Activated CD4-positive, alpha-beta T cell treated with anti-CD3 and anti-CD28 coated beads for 4 hours (primary cell): ENCODE measurements around the gene SPTAN1.
"Not testable (repeated sequence)": the region's sequence is repeated elsewhere in the genome, so short reads cannot be mapped to it uniquely, and the experiment has no call there.

ENCODE experiments used
- DNase-seq, 2 donors: peaks; one replicate each; pipeline ENCODE4 v3.0.0-alpha.2; 2020

Gene SPTAN1

DNA sequence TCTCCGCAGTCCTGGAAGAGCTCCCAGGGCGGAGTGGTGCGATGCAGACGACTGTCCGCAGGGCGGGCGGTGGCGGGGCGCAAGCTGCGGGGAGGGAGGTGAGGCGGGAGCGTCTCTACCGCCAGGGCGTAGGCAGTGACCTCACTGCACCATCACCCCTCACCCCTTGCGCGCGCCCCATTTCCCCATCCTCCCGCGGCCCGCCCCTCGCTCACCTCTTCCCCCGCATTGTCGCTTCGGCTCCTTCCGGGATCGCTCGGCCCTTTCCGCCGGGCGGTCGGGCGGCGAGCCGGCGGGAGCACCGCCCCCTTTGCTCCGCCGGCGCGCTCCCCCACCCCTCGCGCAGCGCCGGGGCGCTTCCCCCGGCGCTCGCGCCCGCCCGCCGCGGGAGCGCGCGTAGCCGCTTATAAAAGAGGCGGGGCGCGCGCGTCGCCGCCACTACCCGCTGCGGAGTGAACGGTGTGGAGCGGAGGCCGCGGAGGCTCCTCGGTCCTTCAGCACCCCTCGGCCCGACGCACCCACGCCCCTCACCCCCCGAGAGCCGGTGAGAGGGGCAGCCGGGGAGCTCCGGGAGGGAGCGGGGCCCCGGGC is at the start of gene SPTAN1:
TSS of gene SPTAN1 (plus strand) at position 435 of the 591 bp plus-strand sequence. CDS start 14,154 bp downstream, outside the sequence.
- DNase-seq: peak; percentile 91 to 94

DNA sequence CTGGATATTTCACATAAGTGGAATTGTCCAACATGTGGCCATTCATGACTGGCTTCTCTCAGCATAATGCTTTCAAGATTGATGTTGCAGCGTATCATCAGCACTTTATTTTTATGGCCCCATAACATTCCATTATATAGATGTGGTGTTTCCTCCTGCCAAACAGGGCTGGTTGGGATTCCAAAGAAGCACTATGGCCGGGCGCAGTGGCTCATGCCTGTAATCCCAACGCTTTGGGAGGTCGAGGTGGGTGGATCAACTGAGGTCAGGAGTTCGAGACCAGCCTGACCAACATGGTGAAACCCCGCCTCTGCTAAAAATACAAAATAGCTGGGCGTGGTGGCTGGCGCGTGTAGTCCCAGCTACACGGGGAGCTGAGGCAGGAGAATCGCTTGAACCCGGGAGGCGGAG is 49.0 kb upstream of the SPTAN1 start:
- not testable (repeated sequence) for DNase-seq

DNA sequence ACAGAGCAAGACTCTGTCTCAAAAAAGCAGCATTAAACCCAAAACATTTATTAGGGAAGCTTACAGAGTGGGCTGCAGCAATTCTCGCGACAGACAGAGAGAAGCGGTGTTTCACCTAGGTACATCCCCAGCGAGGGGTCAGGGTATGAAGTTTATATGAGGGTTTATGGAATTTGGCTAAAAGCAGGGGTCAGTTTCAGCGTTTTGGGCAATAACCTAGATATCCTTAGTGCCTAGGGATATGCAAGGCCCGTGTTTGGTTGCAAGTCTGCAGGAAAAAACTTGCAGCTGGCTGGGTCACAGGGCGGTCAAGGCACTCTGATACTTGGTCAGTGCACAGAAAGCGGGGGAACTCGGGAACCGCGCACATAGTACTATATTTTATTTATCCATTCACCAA is 48.5 kb upstream of the SPTAN1 start:
- DNase-seq: no peak

DNA sequence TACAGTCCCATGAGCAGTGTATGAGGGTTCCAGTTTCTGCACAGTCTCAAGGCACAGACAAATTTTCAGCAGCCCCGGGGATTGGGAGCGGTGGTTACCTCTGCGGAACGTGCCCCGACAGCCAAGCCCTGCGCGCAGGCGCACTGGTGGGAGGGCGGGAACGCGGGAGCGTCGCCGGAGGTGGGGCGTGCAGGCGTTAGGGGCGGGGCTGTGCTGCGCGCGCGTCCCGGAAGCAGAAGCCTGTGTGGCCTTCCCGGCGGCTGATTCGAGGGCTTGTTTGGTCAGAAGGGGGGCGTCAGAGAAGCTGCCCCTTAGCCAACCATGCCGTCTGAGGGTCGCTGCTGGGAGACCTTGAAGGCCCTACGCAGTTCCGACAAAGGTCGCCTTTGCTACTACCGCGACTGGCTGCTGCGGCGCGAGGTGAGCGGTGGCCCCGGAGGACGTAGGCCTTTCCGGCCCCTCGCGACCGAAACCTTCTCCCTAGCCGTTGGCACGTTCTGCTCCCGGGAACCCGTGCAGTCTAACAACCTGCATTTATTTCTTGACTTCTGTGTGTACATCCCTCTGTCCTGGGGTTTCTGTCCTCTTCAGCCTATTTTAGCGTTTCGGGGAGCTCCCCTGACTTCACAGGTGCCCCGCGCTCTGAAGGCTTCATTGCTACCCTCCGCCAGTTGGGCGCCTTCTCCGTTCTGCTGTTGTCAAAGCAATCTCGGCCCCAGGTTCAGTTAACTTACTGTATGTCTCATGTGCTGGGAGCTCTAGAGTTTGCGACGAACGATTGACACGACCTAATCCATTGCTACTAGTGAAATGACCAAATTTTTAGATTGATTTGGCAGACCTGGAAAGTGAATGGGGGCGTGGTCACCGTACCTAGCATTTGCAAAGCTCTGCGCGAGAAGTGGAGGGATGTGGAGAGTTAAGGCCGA is 47.6 kb upstream of the SPTAN1 start, which contains the start of gene GLE1:
TSS of gene GLE1 (plus strand) at position 235 of the 929 bp plus-strand sequence. CDS start at position 322, 87 bp downstream.
- DNase-seq: peak; percentile 96

DNA sequence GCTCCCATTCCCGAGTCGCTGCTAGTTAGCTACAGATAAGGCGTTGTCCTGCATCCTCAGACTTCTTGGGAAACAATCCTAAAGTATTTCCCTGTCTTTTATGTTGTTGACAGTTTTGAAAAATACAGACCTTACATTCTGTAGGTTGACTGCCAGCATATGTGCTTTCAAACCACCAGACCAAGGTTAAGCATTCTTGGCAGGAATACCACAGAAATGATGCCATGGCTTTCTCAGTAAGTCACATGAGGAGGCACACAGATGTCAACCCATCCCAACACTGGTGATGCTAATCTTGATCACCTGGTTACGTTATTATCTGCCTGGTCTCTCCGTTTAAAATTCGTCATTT is 47.0 kb upstream of the SPTAN1 start:
- DNase-seq: no peak

DNA sequence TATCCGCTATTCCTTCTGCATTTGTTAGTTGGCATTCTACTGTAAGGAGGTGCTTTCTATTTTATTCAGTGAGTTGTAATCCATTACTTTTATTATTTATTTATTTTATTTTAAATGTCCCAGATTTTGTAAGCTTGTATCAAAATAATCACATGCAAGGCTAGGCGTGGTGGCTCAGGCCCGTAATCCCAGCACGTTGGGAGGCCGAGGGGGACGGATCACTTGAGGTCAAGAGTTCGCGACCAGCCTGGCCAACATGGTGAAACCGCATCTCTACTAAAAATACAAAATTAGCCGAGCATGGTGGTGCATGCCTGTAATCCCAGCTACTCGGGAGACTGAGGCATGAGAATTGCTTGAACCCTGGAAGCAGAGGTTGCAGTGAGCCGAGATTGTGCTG is 46.5 kb upstream of the SPTAN1 start:
- not testable (repeated sequence) for DNase-seq

DNA sequence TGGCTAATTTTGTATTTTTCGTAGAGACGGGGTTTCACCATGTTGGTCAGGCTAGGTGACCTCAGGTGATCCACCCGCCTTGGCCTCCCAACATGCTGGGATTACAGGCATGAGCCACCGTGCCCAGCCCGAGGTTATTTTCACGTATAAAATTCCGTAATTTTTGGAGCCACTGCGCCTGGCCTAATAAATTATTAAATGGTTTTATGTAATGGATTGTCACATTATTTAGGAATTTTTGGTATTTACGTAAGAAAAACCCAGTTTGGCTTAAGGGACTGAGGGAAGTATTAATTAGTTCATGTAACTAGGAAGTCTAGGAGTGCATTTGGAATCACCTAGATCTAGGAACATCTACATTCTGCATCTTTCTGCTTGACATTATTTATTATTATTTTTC is 39.6 kb upstream of the SPTAN1 start:
- no peak for DNase-seq

DNA sequence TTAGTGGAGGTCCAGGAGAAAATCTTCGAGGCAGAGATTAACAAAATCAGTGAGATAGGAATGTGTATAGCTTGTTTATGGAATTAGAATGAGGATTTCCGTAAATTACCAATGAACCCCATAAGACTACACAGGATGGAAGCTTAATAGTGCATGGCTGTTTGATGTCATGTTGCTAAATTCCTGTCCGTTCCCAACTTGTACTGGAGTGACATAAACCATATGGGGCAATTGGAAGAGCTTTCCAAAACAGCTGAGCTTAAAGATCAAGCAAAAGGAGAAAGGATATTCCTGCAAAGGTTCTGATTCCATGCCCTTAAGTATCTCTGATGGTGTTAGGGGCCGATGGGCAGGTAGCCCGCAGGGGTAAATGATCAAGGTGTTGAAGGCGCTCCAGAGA is 30.4 kb upstream of the SPTAN1 start:
- no peak for DNase-seq

DNA sequence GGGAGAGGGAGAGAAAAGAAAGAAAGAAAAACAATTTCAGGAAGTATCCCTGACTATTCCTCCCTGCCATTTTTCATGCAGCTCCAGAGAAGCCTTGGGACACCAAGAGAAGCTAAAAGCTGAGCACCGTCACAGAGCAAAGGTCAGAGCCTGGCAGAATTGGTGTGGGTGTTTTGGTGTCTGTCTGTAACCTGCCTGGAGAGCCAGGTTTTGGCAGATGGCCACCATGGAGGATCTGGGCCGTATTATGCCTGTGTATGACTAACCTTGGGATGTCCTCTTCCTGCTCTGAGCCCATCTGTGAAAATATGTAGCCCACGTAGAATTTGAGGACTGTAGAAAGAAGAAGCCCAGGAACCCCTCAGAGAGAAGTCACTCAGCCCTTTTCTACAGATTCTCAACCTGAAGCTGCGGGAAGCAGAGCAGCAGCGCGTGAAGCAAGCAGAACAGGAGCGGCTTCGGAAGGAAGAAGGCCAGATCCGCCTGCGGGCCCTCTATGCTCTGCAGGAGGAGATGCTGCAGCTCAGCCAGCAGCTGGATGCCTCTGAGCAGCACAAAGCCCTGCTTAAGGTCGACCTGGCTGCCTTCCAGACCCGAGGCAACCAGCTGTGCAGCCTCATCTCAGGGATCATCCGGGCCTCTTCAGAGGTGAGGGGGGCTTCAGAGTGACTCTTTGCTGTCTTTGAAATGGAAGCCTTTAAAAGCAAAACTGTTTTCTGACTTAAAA is 29.0 kb upstream of the SPTAN1 start:
- DNase-seq: no peak

DNA sequence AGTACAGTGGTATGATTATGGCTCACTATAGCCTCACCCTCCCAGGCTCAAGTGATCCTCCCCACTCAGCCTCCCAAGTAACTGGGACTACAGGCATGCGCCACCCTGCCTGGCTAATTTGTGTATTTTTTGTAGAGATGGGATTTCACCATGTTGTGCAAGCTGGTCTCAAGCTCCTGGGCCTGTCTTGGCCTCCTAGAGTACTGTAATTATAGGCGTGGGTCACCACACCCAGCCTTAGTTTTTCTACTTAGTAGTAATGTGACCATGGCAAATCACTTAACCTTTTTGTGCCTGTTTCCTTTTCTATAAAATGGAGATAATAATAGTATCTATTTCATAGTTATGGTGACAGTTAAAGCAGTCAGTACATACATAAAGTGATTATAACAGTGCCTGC is 25.7 kb upstream of the SPTAN1 start:
- DNase-seq: no peak

DNA sequence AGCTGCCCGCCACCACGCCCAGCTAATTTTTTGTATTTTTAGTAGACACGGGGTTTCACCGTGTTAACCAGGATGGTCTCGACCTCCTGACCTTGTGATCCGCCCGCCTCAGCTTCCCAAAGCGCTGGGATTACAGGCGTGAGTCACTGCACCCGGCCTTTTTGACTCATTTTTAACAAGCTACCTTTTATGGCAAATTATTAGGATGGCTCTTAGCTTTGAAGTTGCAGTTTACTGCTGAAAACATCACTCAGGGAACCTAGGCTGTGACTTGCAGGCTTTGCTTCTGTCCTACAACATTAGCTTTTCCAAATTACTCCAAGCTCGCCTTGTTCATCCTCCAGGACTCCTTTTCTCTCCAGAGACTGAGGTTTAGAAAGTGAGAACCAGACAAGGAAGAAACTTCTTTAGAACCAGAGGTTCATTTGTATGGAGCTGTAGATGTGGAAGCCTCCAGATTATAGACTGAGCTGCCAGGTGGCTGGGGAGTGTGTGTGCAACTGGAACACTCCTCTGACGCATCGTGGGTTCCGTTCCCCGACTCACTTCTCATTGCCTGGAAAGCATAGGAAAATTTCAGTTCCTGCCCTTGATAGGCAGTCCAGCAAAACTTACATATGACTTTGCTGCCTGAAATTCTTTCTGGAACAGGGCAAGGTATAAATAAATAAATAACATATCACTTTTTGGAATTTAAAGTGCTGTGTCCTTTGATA is 23.8 kb upstream of the SPTAN1 start:
- no peak for DNase-seq

DNA sequence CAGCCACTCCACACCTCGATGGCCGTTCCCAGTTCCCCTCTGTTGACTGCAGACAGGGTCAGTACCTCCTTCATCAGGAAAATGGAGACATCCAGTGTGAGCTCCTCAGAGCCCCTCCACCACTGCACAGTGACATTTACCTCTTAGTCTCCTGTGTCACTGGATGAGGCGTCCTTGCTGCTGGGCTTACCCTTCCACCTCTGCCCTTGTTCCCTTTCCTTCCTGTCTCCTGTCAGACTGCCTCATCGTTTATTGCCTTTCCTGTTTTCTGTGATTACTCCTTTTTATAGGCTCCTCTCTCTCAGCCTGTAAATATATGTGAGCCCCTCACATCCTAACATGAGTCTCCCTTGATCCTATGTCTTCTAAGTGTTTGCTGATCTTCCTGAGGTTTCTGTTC is 23.2 kb upstream of the SPTAN1 start:
- DNase-seq: no peak

DNA sequence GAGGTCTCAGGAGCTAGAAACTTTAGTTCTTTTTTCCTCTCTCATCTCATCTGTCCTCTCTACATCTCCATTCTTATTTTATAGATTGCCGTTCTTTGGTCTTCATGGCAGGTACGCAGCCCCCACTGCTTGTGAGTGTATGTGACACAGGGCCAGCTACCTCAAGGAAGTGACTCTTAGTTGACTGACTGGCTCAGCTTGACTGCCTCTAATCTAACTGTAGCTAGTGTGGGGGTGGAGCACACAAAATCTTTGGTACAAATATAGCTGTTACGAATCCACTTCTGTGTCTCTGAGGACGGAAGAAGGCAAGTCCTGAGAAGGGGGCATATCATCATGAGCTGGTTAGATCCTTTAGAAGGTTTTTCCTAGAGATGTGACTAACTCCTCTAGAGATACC is 19.8 kb upstream of the SPTAN1 start:
- no peak for DNase-seq

DNA sequence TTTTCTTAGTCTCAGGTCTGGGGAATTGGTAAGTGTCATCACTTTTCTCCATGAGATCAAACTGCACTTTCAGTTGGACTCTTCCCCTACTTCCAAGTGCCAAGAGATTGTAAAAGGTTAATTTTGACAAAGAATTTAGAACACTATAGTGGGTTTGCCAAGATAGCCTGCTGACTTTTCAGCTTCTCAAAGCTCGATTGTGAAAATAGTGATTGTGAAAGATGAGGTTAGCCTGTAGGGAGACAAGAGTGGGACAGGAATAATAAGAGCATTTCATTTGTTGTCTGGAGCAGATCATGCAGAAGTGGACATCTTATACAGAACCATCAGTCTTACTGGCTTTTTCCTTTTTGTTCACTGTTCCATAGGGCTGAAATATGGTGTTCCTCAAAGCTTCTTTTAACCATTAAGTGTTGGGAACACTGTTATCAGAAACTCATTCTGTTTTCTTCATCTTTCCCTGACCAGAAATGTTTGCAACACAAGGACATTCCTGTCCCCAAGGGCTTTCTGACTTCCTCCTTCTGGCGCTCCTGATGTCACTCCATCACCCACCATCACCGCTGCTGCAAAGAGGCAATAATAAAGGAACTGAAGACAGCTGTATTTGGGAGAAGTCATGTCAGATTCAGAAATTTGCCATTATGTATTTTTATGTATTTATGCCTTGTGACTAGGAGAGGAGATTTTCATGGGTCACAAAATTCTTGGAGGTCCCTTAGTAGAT is 11.6 kb upstream of the SPTAN1 start:
- DNase-seq: no peak

DNA sequence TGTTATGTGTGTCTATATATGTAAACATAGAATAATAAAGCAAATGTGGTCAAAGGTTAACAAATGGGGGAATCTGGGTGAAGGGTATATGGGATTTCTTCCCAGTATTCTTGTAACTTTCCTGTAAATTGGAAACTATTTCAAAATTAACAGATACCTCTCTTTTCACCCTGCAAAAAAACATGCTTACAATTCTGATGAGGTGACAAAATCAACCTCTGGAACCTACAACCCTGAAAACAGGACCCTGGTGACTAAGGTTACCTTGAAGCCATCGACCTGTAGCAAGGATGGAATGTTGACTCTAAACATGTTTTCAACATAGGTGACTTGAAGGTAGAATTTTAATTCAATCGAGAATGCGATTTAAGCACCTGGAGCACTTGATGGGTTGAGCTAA is 5.9 kb upstream of the SPTAN1 start:
- DNase-seq: no peak

DNA sequence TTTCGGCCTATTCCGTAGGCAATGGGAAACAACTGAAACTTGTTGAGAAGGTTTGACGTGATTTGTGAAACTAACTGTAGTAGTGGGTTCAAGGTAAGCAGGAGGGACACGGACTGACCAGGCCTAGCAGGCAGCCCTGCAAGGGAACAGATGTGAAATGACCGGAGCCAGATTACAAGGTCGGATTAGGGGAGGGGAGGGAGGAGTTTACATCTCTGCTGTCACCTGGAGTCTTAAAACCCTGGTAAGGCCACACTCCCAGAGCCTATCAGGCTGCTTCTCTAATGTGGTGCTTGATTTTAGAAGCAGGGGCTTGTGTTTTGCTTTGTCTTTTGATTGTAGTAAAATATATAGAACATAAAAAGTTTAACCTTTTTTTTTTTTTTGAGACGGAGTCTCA is 3.5 kb upstream of the SPTAN1 start:
- DNase-seq: no peak

DNA sequence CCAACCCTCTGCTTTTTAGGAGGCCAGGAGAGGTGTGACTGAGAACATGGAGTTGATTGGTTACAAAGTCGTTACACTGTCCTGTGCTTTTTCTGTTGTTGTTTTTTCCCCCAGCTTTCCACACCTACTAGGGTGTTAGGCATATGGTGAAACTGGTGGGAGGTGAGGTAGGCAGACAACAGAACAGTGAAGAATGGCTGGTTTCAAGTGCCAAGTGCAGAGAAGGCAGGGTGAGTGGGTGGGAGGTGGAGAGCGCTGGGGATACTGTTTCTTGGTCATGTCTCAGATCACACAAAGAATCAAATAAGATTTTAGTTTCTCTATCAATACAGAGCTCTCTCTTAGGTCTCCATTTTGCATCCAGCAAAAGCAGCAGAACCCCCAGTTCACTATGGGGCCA is 2.2 kb upstream of the SPTAN1 start:
- DNase-seq: peak; percentile 14 to 34

DNA sequence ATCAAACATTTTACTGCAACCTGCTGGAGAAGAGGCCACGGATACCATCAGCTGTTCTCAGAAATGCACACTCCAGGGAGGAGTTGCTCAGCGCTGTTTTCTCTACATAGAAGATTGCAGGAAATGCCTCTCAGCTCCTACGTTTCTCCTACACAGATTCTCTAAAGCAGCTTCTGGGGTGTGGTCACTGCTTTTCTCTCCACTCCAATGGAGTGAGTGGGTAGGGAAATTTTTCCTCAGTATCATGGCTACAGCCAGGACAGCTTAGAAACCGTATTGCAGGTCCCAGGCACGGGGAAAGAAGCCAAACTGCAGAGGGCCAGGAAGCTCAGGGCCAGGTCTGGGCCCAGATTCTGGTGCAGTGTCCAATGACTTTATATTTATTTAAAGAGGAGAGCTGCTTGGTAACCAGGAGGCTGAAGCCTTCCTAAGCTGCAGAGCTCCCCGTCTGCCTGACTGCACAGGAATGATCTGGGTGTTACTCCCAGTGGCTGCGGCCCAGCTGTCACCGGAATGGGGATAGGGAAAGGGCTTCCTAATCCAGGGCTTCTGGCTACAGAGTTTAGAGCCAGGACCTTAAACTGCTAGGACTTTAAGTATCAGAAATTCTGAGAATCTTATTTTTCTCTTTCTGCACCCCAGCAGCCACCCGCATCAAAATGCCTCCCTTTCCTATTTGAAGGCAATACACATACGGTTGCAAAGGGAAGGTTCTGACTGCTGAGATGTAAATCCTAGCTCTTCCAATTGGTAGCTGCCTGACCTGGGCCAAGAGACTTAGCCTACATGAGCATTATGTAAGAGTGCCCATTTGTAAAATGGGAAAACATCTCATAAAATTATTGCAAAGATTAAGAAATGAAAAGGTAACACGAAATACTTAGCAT is 1.4 kb upstream of the SPTAN1 start:
- DNase-seq: no peak

DNA sequence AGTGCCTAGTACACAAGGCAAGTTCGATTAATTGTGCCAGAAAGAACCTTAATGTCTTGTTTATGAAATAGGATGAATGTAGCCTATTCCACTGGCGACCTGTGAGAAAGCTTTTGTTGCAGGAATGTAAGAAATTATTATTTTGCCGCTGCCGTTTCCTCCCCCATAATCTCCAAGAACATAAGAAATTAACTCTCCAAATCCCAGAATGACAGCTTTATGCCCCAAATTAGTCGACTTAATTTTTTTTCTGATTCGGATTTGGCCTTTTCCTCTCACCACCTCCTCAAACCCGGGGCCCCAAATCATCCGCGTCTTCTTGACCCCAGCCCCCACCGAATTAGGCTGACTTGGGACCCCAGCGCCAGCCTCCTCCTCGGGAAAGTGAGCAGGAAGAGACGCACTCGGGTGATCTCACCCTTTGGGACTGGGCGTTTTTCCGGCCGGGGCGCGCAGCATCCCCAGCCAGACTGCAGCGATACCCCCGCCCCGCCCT is 682 bp upstream of the SPTAN1 start:
- DNase-seq: no peak

DNA sequence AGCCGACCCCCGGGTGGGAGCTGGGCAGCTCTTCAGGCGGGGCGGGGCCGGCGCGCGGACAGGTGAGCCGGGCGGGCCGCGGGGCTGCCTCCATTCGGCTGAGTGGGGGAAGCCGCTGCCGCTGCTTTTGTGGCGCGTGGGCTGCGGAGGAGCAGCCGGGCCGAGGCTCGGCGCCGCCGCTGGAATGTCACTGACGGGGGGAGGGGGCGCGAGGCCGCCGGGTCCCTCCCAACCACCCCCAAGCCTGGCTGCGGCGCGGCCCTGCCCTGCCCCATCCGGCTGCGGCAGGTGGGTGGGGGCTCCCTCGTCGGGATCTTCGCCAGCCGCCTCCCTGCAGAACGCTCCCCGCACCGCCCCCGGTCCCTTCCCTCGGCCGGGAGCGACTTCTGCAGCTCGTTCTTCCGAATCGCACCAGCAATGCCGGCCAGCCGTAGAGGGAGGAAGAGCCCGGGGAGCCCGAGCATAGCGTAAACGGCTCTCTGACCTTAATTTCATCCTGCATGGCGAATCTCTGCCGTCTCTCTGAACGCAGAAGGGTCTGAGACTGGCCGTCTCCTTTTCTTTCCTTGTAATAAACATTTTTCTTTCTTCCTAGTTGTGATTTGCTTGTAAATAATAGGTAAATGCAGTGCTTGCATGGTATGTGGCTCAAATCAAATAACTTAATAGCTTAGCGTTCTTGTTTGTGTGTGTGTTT is 505 bp downstream of the SPTAN1 start:
- DNase-seq: no peak
